HG03354 (cell line): ENCODE results near the gene SPATS2.
"Not testable (repeated sequence)": the region's sequence is repeated elsewhere in the genome, so short reads cannot be mapped to it uniquely, and the experiment has no call there.

Source experiments
- ATAC-seq: cut with Tn5 transposase; IDR thresholded peaks from one replicate; pipeline ENCODE4 v1.9.1; 2021; ENCODE audit warnings: mild to moderate bottlenecking; ENCODE audit not compliant: unreplicated experiment, poor library complexity, severe bottlenecking

Gene SPATS2

DNA sequence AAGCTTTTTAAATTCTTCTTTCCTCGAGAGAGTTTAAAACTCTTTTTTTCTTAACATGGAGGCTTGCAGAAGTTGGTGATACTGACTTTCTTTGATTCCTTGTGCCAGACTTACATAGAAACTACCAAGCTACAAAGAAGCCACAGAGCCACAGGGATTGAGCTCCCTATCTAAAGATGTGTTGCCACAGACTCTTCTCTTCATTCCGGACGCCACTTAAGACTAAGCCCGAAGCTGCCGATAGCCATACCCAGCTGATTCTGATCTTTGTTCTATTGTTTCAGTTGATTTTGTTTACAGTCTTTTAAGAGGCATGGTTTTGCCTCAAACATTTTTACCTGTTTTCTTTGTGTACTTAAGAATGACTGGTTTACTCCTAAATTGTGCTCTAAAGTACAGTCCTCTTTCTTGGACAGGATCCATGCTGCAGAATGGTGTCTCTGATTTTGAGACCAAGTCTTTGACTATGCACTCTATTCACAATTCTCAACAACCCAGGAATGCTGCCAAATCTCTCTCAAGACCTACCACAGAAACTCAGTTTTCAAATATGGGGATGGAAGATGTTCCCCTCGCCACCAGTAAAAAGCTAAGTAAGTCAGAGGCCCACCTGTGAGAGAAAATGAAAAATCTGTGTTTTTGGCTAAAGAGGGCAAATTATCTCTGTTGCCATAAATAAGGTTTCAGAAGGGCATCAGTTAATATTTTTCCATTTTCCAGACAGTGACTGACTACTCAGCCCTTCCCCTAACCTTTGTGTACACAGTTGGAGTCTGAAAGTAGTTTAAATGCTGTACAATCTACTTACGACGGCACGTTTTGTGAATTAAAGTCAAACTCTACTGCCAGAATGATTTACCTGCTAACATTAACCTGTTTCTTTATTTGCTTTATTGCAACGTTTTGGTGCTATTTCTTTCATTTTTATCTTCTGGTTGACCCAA is 129.4 kb downstream of the SPATS2 start:
- no peak for ATAC-seq

DNA sequence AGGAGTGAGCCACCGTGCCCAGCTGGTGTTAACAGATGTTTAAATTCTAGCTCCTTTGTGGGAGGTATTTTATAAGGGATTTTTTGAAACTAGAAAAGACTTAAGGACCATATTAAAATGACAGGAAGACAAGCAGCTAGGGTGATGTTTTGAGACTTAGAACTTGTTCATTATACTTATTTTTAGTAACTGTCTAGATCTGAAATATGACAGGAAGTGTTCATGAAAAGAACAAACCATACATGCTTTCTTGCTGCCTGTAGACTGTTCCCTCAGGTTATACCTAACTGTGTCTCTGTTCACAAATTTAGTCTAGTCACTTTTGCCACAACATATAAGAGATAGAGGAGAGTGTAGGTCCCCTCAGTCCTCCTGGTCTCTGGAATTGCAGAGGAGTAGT is 134.6 kb downstream of the SPATS2 start:
- ATAC-seq, result no peak

GRCh38 chr12:49502590-49502989 is 135.3 kb downstream of the SPATS2 start:
- ATAC-seq, result no peak

DNA sequence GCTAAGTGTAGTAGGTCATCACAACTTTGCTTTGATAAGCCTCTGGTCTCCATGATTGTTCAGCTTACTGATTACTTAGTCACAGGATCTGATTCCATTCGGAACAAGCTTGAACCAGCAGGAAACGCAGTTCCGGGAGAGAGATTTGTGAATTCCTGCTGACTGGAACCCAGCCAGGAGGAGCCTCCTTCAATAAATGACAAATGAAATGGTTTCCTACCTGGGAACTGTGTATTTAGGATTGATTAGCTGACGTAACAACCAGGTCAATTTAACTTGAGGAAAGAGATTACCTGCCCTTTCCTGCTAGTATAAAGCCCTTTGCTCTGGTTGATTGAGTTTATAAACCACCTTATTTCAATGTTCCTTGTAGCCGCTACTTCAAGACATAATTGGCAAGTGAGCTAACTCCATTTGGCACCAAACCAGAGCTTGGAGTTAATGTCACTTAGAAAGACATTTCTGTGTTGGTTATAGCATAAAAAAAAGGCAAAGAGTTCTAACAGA is 136.5 kb downstream of the SPATS2 start:
- ATAC-seq, result no peak

DNA sequence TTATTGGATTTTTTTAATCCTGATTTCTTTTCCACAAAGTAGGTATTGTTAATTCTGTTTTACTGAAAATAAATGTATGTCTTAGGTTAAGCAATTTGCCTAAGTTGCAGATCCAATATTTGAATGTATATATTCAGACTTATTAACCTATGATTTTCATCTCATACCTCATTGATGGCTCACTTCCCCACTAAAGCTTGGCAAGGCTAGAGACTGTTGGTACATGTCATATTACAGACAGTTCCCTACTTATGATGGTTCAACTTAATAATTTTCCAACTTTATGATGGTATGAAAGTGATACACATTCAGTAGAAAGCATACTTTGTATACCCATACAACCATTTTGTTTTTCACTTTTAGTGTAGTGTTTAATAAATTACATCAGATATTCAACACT is 138.4 kb downstream of the SPATS2 start:
- ATAC-seq, result no peak

- ATAC-seq, result no peak
These were observed 139.9 kb downstream of the SPATS2 start for GRCh38 chr12:49507139-49507538.

GRCh38 chr12:49509681-49510080 is 142.4 kb downstream of the SPATS2 start:
- ATAC-seq, result not testable (repeated sequence)

DNA sequence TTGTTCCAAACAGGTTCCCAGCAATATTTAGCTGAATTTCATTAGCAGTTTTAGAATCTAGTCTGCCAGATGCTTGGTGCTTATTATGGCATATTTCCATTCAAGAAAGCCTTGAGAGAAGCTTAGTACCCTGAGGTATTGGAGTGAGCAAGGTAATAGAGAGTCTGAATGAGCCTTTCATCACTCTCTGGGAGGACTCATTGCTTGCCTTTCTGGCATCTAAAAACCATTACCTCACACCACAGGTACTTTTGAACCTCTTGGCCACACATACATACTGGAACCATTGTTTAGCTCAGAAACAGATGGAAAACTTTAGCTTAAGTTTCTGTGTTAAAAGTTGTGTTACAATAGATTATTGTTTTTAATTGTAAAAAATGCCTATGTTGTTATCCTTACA is 144.1 kb downstream of the SPATS2 start:
- ATAC-seq, result no peak

- ATAC-seq, result no peak
These were observed 145.3 kb downstream of the SPATS2 start for GRCh38 chr12:49512546-49512945.

DNA sequence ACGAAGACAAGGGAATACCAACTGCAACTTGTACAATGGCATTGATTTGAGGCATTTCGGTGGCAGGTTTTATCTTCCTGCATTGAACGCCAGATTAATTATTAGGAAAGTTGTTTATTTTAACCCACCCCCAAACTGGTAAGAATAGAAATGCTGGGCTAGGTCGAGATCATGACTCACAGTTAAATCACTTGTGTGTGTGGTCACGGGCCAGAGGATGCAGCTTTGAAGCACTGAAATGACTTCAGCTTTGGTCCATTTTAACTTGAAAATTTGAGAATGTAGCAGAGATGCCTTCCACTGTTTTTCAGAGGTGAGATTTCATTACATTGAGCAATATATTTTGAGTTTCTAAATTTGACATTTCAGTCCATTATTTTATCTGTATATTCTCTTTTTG is 148.0 kb downstream of the SPATS2 start:
- ATAC-seq, result no peak

GRCh38 chr12:49518914-49519573 is 151.8 kb downstream of the SPATS2 start:
- ATAC-seq, result no peak

- no peak for ATAC-seq
These were observed 152.3 kb downstream of the SPATS2 start for GRCh38 chr12:49519574-49519936.

GRCh38 chr12:49521389-49521788 is 154.1 kb downstream of the SPATS2 start:
- ATAC-seq, result no peak

DNA sequence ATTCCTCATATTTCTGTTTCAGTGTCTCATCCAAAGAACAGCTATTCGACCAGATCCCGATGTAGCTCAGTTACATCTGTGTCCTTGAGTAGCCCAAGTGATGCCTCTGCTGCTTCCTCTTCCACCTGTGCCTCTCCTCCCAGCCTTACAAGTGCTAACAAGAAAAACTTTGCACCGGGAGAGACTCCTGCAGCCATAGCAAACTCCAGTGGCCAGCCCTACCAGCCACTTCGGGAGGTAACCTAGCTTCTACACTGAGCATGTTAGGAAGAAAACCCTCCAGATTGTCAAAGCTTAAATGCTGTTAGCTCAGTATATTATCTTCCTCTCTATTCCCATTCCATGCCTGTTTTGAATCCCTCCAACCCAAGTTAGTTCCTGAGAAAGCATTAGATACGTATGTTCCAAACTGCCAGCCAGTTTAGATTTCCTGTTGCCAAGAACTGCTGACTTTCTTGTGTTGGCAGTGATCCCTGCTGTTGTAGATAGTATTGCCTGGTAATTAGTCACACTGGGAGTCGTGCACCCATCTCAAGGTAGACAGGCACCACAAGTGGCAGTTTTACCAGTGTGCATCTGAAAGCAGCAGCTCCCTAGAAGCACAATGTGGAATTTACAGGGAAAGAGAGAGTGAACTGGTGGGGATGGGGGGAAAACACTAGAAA is 157.5 kb downstream of the SPATS2 start:
- ATAC-seq, result no peak

DNA sequence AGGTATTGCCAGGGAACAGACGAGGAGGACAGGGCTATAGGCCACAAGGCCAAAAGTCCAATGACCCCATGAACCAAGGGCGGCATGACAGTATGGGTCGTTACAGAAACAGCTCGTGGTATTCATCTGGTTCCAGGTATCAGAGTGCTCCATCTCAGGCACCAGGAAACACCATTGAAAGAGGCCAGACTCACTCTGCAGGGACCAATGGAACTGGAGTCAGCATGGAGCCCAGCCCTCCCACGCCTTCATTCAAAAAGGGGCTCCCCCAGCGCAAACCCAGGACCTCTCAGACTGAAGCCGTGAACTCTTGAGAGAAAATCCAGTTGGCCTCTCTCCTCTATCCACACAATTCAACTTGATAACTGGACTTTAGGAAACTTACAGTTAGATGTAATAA is 158.7 kb downstream of the SPATS2 start:
- no peak for ATAC-seq

DNA sequence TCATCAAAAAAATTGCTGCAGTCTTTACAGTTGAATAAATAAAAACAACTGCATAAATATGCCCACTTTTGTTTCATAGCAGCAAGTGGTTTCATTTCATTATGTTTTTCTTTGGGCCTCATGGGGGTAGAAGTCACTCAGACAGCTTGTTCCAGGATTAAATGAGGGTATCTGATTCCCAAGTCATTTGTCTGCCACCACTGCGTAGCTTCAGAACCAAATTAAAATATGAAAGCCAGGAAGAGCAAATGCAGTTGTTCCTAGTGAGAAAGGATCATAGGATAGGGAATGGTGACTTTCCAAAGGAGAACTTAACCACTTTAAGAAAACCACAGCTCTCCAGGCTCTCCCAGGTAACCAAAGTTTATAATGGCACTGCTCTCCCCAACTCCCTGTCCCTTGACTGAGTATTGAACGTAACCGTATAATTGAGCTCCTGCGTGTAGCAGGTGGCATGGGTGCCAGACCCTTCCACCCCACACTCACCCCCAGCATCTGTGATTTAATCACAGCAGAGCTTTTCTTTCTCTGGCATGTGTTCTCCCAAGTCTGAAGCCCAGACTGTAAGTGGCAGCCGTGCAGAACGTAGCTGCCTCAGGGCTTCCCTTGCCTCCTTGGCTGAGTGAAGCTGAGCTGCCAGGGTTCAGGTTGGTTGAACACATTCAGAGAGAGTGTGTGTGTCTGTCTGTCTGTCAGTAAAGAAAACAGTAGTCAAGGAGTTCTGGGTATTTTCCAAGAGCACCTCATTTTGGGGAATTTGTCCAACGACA is 160.3 kb downstream of the SPATS2 start:
- ATAC-seq, result no peak

GRCh38 chr12:49529414-49529813 is 162.2 kb downstream of the SPATS2 start:
- ATAC-seq, result no peak

DNA sequence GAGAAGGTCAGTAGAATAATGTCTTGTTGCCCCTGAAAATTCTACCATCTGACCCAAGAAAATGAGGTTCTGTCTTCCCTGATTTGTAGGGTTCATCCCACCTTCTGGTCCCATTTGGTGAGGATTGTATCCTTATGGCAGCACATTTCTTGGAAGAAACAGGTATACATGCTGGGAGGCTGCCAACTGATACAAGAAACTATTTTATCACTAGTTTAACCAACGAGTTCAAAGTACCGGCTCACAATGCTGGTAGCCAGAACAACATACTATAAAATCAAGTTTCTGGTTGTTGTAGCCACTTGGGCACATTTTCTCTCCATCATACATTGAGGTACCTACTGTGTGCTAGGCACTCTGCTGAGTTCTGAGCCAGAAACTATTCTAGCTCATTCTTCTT is 164.5 kb downstream of the SPATS2 start:
- ATAC-seq, result no peak

GRCh38 chr12:49533331-49533730 is 166.1 kb downstream of the SPATS2 start:
- no peak for ATAC-seq

DNA sequence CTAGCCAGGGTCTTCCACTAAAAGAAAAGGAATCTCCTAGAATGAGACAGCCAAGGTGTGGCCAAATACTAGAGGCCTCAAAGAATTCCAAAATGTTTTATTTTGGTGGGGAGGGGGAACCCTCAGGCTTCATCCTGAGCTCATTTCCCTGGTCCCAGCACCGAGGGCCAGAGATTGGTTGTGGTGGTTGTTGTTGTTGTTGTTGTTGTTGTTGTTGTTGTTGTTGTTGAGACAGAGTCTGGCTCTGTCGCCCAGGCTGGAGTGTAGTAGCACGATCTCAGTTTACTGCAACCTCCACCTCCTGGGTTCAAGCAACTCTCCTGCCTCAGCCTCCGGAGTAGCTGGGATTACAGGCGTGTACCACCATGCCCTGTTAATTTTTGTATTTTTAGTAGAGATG is 166.9 kb downstream of the SPATS2 start:
- ATAC-seq, result not testable (repeated sequence)
